IMR-90 (cell line): ENCODE results near the gene KCNQ5. TPM values are rescaled to one million over a fixed set of nuclear protein-coding genes. Genes with fewer than 3 reads are reported as not detected.

Experiments used
- ATAC-seq: fragments of 200-7000 bp; cut with Tn5 transposase; 2 replicates; pipeline ENCODE4 v1.9.1; 2020; ENCODE audit warnings: low read depth, mild to moderate bottlenecking, moderate library complexity
- BruUV-seq: library from RNA; stranded (reverse); fragments of 400-500 nt; replicated peaks from 2 replicates; lab custom pipeline; 2021; lab: Mats Ljungman, UMichigan
- CTCF ChIA-PET: fragments of 300-600 bp; formaldehyde crosslinking; extraction: SDS; loops from one replicate; lab custom pipeline; 2021; ENCODE audit warnings: antibody characterized with exemption; lab: Yijun Ruan, JAX
- POLR2A ChIA-PET: fragments of 300-600 bp; sonication (Branson Sonifier 250); formaldehyde crosslinking; loops from one replicate; lab custom pipeline; 2022; ENCODE audit warnings: antibody characterized with exemption; ENCODE audit not compliant: unreplicated experiment; lab: Charles Lee
- DNase-seq: peaks from one replicate; pipeline ENCODE4 v3.0.0; 2013
- H2AFZ ChIP-seq: replicated peaks from 2 replicates; pipeline ENCODE3; 2013; ENCODE audit warnings: low read length, mild to moderate bottlenecking; ENCODE audit not compliant: poor library complexity
- H2AK5ac ChIP-seq: 2 replicates; pipeline ENCODE4 v1.6.1; 2013; ENCODE audit warnings: low read depth, low read length, inconsistent platforms
- H2AK9ac ChIP-seq: replicated peaks from 2 replicates; pipeline ENCODE3; 2013; ENCODE audit warnings: mild to moderate bottlenecking, low read depth, low read length, moderate library complexity; ENCODE audit not compliant: poor library complexity
- H2BK120ac ChIP-seq: 2 replicates; pipeline ENCODE4 v1.6.1; 2013; ENCODE audit warnings: low read depth, low read length, inconsistent platforms
- H2BK15ac ChIP-seq: 3 replicates; pipeline ENCODE4 v1.6.1; 2013; ENCODE audit warnings: low read depth, low read length, inconsistent platforms
- H2BK20ac ChIP-seq: 2 replicates; pipeline ENCODE4 v1.6.1; 2013; ENCODE audit warnings: low read depth, mild to moderate bottlenecking, inconsistent platforms, low read length, moderate library complexity
- H2BK5ac ChIP-seq: 2 replicates; pipeline ENCODE4 v1.6.1; 2013; ENCODE audit warnings: mild to moderate bottlenecking, low read depth, low read length, inconsistent platforms; ENCODE audit not compliant: poor library complexity, severe bottlenecking
- H3K14ac ChIP-seq: replicated peaks from 2 replicates; pipeline ENCODE4 v1.6.1; 2013; ENCODE audit warnings: low read depth, low read length, inconsistent platforms
- H3K18ac ChIP-seq: 2 replicates; pipeline ENCODE4 v1.6.1; 2013; ENCODE audit warnings: low read depth, low read length, control low read depth
- H3K23ac ChIP-seq: 2 replicates; pipeline ENCODE4 v1.6.1; 2013; ENCODE audit warnings: low read depth, low read length, inconsistent platforms
- H3K27ac ChIP-seq: 2 replicates; pipeline ENCODE4 v1.5.1; 2013; ENCODE audit warnings: mild to moderate bottlenecking, control low read depth, low read length; ENCODE audit not compliant: insufficient read depth
- H3K27me3 ChIP-seq: 2 replicates; pipeline ENCODE4 v1.6.1; 2013; ENCODE audit warnings: low read length; ENCODE audit not compliant: control insufficient read depth, insufficient read depth
- H3K36me3 ChIP-seq: 2 replicates; pipeline ENCODE4 v1.6.1; 2013; ENCODE audit warnings: low read length, mixed read lengths; ENCODE audit not compliant: control insufficient read depth, insufficient read depth
- H3K4ac ChIP-seq: 2 replicates; pipeline ENCODE4 v1.6.1; 2013; ENCODE audit warnings: low read depth, low read length, inconsistent platforms
- H3K4me1 ChIP-seq: 2 replicates; pipeline ENCODE4 v1.6.1; 2013; ENCODE audit warnings: low read length, mixed read lengths; ENCODE audit not compliant: control insufficient read depth, insufficient read depth
- H3K4me2 ChIP-seq: 2 replicates; pipeline ENCODE4 v1.6.1; 2013; ENCODE audit warnings: low read depth, mild to moderate bottlenecking, control low read depth, low read length, moderate library complexity
- H3K4me3 ChIP-seq: 2 replicates; pipeline ENCODE4 v1.5.1; 2013; ENCODE audit warnings: low read depth, mild to moderate bottlenecking, control low read depth, low read length, moderate library complexity; ENCODE audit not compliant: insufficient read depth
- H3K56ac ChIP-seq: 2 replicates; pipeline ENCODE4 v1.6.1; 2013; ENCODE audit warnings: low read length, inconsistent platforms; ENCODE audit not compliant: insufficient read depth; ENCODE audit errors: extremely low read depth
- H3K79me1 ChIP-seq, 2 experiments: 2 replicates each; pipeline ENCODE4 v1.6.1; 2013; ENCODE audit warnings: low read length in 2 of 2, inconsistent platforms in 1 of 2, low read depth in 1 of 2
- H3K9ac ChIP-seq: 2 replicates; pipeline ENCODE4 v1.6.1; 2013; ENCODE audit warnings: low read depth, low read length, control low read depth
- H3K9me1 ChIP-seq: 2 replicates; pipeline ENCODE4 v1.6.1; 2013; ENCODE audit warnings: low read length, inconsistent platforms; ENCODE audit not compliant: insufficient read depth
- H3K9me3 ChIP-seq: 2 replicates; pipeline ENCODE4 v1.6.1; 2013; ENCODE audit warnings: low read length; ENCODE audit not compliant: control insufficient read depth, insufficient read depth
- H4K20me1 ChIP-seq: 2 replicates; pipeline ENCODE4 v1.6.1; 2013; ENCODE audit warnings: low read length, inconsistent platforms; ENCODE audit not compliant: insufficient read depth
- H4K5ac ChIP-seq: 2 replicates; pipeline ENCODE4 v1.6.1; 2013; ENCODE audit warnings: mild to moderate bottlenecking, low read depth, low read length, control low read depth
- H4K8ac ChIP-seq, 2 experiments: 2 replicates each; pipeline ENCODE4 v1.6.1; 2013; ENCODE audit warnings: low read depth in 2 of 2, low read length in 2 of 2, control low read depth in 1 of 2, inconsistent platforms in 1 of 2
- H4K91ac ChIP-seq: 2 replicates; pipeline ENCODE4 v1.6.1; 2013; ENCODE audit warnings: low read depth, low read length, inconsistent platforms; ENCODE audit not compliant: insufficient read depth
- BHLHE40 ChIP-seq: fragments of 150-350 bp; IDR thresholded peaks from 2 replicates; pipeline ENCODE4 v1.6.1; 2016; ENCODE audit warnings: mild to moderate bottlenecking, low read depth, low read length
- CEBPB ChIP-seq: IDR thresholded peaks from 2 replicates; pipeline ENCODE4 v1.6.1; 2012; ENCODE audit warnings: low read depth, low read length, improper control_type of control experiment
- CHD1 ChIP-seq: IDR thresholded peaks from 2 replicates; pipeline ENCODE4 v1.6.1; 2012; ENCODE audit warnings: low read depth, low read length, improper control_type of control experiment
- CTCF ChIP-seq: conservative IDR thresholded peaks from 2 replicates; pipeline ENCODE4 v1.5.1; 2012; ENCODE audit warnings: mild to moderate bottlenecking, low read depth, low read length, improper control_type of control experiment
- ELK1 ChIP-seq: fragments of 150-350 bp; IDR thresholded peaks from 2 replicates; pipeline ENCODE4 v1.6.1; 2016; ENCODE audit warnings: low read depth, mild to moderate bottlenecking, low read length, moderate library complexity, borderline replicate concordance
- FOS ChIP-seq: fragments of 150-350 bp; IDR thresholded peaks from 2 replicates; pipeline ENCODE4 v1.6.1; 2016; ENCODE audit warnings: low read depth, low read length
- MAFK ChIP-seq: IDR thresholded peaks from 2 replicates; pipeline ENCODE4 v1.6.1; 2012; ENCODE audit warnings: low read depth, low read length, improper control_type of control experiment
- MAZ ChIP-seq: IDR thresholded peaks from 2 replicates; pipeline ENCODE4 v1.6.1; 2012; ENCODE audit warnings: low read depth, mild to moderate bottlenecking, low read length, improper control_type of control experiment, moderate library complexity, borderline replicate concordance
- MXI1 ChIP-seq: IDR thresholded peaks from 2 replicates; pipeline ENCODE4 v1.6.1; 2012; ENCODE audit warnings: low read depth, mild to moderate bottlenecking, low read length, moderate library complexity, borderline replicate concordance
- NFE2L2 ChIP-seq: fragments of 150-350 bp; IDR thresholded peaks from 2 replicates; pipeline ENCODE4 v1.6.1; 2016; ENCODE audit warnings: low read depth, mild to moderate bottlenecking, low read length
- POLR2A ChIP-seq: IDR thresholded peaks from 2 replicates; pipeline ENCODE4 v1.6.1; 2012; ENCODE audit warnings: mild to moderate bottlenecking, low read depth, low read length
- RAD21 ChIP-seq: IDR thresholded peaks from 2 replicates; pipeline ENCODE4 v1.6.1; 2012; ENCODE audit warnings: low read length, improper control_type of control experiment
- RCOR1 ChIP-seq: IDR thresholded peaks from 2 replicates; pipeline ENCODE4 v1.6.1; 2012; ENCODE audit warnings: mild to moderate bottlenecking, low read length, improper control_type of control experiment; ENCODE audit not compliant: insufficient replicate concordance
- RFX5 ChIP-seq: IDR thresholded peaks from 2 replicates; pipeline ENCODE4 v1.8.0; 2012; ENCODE audit warnings: low read depth, mild to moderate bottlenecking, low read length, moderate library complexity
- SMC3 ChIP-seq: fragments of 150-350 bp; IDR thresholded peaks from 2 replicates; pipeline ENCODE4 v1.6.1; 2016; ENCODE audit warnings: low read depth, mild to moderate bottlenecking, antibody characterized with exemption, low read length, moderate library complexity
- WGBS, 2 experiments: methylation state at CpG; one replicate each; pipeline versions ENCODE4 v1.1.5 to v1.1.7; 2013; ENCODE audit warnings: missing lambda C conversion rate in 2 of 2; ENCODE audit not compliant: insufficient read length in 1 of 2; ENCODE audit errors: extremely low coverage in 2 of 2; 5-methylcytosine and 5-hydroxymethylcytosine counted together
- dilution Hi-C: fragments of 300-500 bp; cut with HindIII; formaldehyde crosslinking; loops from one replicate; pipeline ENCODE4 v1.14.3; 2018; ENCODE audit warnings: low sequenced_read_pairs; ENCODE audit not compliant: unreplicated experiment
- in situ Hi-C: fragments of 300-500 bp; cut with MboI; formaldehyde crosslinking; loops from 3 replicates; pipeline ENCODE4 v1.14.3; 2019; ENCODE audit warnings: low sequenced_read_pairs, inconsistent platforms, mixed read lengths
- intact Hi-C: fragments of 100-400 bp; cut with micrococcal nuclease; formaldehyde crosslinking; loops from 2 replicates; pipeline ENCODE4 v1.10.0; 2022
- polyA plus RNA-seq, 3 experiments: library from polyadenylated mRNA; depleted of rRNA; stranded (reverse); fragments of >200 nt; gene quantifications; 2 replicates each; pipeline ENCODE4 v1.2.3, GENCODE V29; 2012; ENCODE audit warnings: low replicate concordance in 1 of 3
- total RNA-seq: library from RNA; depleted of rRNA; stranded (reverse); fragments of >200 nt; gene quantifications from 2 replicates; pipeline ENCODE4 v1.2.3, GENCODE V29; 2012
- TF ChIP-seq, protein P1 (sequence below): fragments of 150-350 bp; IDR thresholded peaks from 2 replicates; pipeline ENCODE4 v1.6.1; 2017; ENCODE audit warnings: mild to moderate bottlenecking, antibody characterized with exemption, low read length, low read depth

Gene KCNQ5
- total and polyA plus RNA-seq, 2 of the 4 experiments (the other 2 are of a cell fraction) = 0.75 to 1.3 TPM

DNA sequence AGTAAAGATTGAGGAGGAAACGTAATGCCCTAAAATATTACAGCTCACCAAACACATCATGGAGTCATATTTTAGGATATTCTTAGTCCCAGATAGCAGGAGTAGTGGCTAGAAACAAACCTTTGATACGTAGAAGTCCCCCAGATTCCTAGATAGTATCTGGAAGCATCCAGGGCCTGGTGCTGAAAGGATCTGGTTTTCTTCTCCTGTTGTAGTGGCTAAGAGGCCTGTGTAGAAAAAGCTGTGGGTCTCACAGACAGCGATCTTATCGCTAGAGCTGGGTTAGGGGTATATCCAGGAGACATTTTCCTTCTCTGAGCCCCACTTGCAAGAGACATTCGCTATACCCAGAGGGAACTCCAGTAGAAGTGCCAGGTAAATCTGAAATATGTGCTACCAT lies 139.9 kb downstream of the KCNQ5 start:
- no peaks in the 10 kb centered on the region for H3K27me3 ChIP-seq
- no peak overlapping the region for H4K8ac ChIP-seq
- no peak overlapping the region for H2AK5ac ChIP-seq
- intact Hi-C loops = no loop called here
- ChIA-PET CTCF (no interaction called here), POLR2A (no interaction called here)
- H3K9ac ChIP-seq = no peak overlapping the region
- no peak for DNase-seq
- H3K4me1 ChIP-seq = no peaks in the 10 kb centered on the region
- no peak overlapping the region for H2BK15ac ChIP-seq
- H2AFZ ChIP-seq = no peak overlapping the region
- H2BK120ac ChIP-seq = no peak overlapping the region
- no peaks in the 10 kb centered on the region for H4K20me1 ChIP-seq
- WGBS, 2 experiments = no CpG with 5 or more reads among the region's 5 CpGs
- dilution Hi-C loops = no loop called here
- BruUV-seq = no TSS peak
- H3K36me3 ChIP-seq = no peaks in the 10 kb centered on the region
- no peak overlapping the region for H4K91ac ChIP-seq
- H2BK5ac ChIP-seq = no peak overlapping the region
- no peak overlapping the region for H3K4me3 ChIP-seq
- H3K9me1 ChIP-seq = no peaks in the 10 kb centered on the region
- H3K18ac ChIP-seq = no peak overlapping the region
- H2AK9ac ChIP-seq = no peak overlapping the region
- in situ Hi-C loops = no loop called here
- no peak overlapping the region for H4K5ac ChIP-seq
- TF ChIP-seq POLR2A (no peak), CEBPB (no peak), MAZ (no peak), CTCF (no peak), RFX5 (no peak), BHLHE40 (no peak), FOS (no peak), RCOR1 (no peak), CHD1 (no peak), SMC3 (no peak), MXI1 (no peak), ELK1 (no peak), RAD21 (no peak), NFE2L2 (no peak), MAFK (no peak)
- TF ChIP-seq, protein P1, sequence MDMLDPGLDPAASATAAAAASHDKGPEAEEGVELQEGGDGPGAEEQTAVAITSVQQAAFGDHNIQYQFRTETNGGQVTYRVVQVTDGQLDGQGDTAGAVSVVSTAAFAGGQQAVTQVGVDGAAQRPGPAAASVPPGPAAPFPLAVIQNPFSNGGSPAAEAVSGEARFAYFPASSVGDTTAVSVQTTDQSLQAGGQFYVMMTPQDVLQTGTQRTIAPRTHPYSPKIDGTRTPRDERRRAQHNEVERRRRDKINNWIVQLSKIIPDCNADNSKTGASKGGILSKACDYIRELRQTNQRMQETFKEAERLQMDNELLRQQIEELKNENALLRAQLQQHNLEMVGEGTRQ = no peak
- H3K23ac ChIP-seq = no peak overlapping the region
- H3K14ac ChIP-seq = no peak overlapping the region
- no peak for ATAC-seq
- H3K4ac ChIP-seq = no peak overlapping the region
- H3K79me1 ChIP-seq = no peaks in the 10 kb centered on the region
- H3K27ac ChIP-seq = no peak overlapping the region
- no peak overlapping the region for H3K56ac ChIP-seq
- H3K9me3 ChIP-seq = no peaks in the 10 kb centered on the region
- no peak overlapping the region for H2BK20ac ChIP-seq
- H3K4me2 ChIP-seq = no peak overlapping the region
